HCT116 (cell line): ENCODE data around the gene WNT7B.

Source experiments
- CEBPB ChIP-seq: IDR thresholded peaks from 2 replicates; pipeline ENCODE4 v1.6.1; 2012; ENCODE audit warnings: low read depth
- CTCF ChIP-seq, 3 experiments: fragments of 200-600 bp in 1 of 3; sonication (generic) in 1 of 3; IDR thresholded peaks in 2 of 3; conservative IDR thresholded peaks in 1 of 3; 2 replicates each; pipeline ENCODE4 v1.5.1; 2012 to 2017; ENCODE audit warnings: low read depth in 2 of 3, low read length in 2 of 3, antibody characterized with exemption in 1 of 3, borderline replicate concordance in 1 of 3, control low read depth in 1 of 3, mild to moderate bottlenecking in 1 of 3, mixed read lengths in 1 of 3, mixed run types in 1 of 3, moderate library complexity in 1 of 3; ENCODE audit not compliant: insufficient read depth in 1 of 3
- EGR1 ChIP-seq: IDR thresholded peaks from 2 replicates; pipeline ENCODE4 v1.6.1; 2012; ENCODE audit warnings: low read depth
- EZH2 ChIP-seq: fragments of 200-600 bp; sonication (generic); IDR thresholded peaks from 2 replicates; pipeline ENCODE4 v1.6.1; 2017; ENCODE audit warnings: antibody characterized with exemption, mixed run types
- MAX ChIP-seq: IDR thresholded peaks from 2 replicates; pipeline ENCODE4 v1.6.1; 2012
- POLR2A ChIP-seq: IDR thresholded peaks from 2 replicates; pipeline ENCODE4 v1.7.0; 2011; ENCODE audit warnings: borderline replicate concordance; ENCODE audit not compliant: insufficient read depth, insufficient read length; ENCODE audit errors: extremely low read depth
- POLR2AphosphoS5 ChIP-seq: IDR thresholded peaks from 2 replicates; pipeline ENCODE4 v1.6.1; 2011; ENCODE audit warnings: mild to moderate bottlenecking, low read depth, low read length, moderate library complexity
- RAD21 ChIP-seq: IDR thresholded peaks from 2 replicates; pipeline ENCODE4 v1.6.1; 2012; ENCODE audit warnings: low read depth, mild to moderate bottlenecking
- REST ChIP-seq: IDR thresholded peaks from 2 replicates; pipeline ENCODE4 v1.6.1; 2012; ENCODE audit warnings: low read depth
- ZFX ChIP-seq: fragments of 450-650 bp; IDR thresholded peaks from 2 replicates; pipeline ENCODE4 v1.6.1; 2017
- TF ChIP-seq, protein P1 (sequence below): IDR thresholded peaks from 2 replicates; pipeline ENCODE4 v1.6.1; 2012

DNA sequence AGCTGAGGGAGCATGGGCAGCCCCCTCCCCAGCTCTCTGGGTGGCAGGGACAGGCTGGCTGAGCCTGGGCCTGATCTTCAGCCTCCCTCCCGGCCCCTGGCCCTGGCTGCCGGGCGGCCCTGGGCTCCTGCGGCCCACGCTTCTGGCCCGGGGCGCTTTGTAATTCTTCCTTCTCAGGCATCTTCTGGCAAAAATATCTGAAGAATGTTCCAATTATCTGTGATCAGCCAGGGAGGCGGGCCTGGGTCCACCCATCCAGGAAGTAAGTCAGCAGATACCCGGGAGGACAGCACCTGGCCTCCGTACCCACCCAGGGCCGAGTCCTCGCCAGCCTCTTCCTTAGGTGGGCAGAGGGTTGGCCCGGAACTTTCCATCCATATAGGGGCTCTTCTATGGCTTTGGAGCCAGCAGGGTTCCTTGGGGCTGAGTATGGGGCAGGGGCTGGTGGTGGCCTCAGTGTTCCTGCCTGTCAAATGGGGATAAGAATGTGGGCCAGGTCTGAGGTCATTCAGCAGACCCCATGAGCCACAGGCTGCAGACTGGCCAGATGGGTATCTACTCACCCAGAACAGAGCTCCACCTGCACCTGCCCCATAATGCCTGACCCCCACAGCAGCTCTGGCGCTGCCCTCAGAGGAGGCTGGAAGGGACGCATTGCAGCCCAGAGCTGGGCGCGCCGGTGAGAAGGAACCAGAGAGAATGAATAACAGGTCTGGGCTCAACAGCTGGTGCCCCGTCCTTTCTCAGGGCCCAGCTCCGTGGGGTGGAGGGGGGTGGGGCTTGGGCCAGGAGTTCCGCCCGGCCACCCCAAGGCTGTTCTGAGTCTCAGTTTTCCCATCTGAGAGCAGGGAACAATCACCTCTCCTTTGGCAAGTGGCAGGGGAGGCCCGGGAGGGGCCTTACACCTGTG is 16.2 kb downstream of the WNT7B start:
- no peak for TF ChIP-seq CTCF (IDR thresholded peaks at IDR 0.05 in 2 of 3, conservative IDR thresholded peaks at IDR 0.05 in 1 of 3; ENCODE audit: borderline replicate concordance in 1 of 3, insufficient read depth in 1 of 3, low read depth in 2 of 3, low read length in 2 of 3)
- no peak for TF ChIP-seq EZH2
- TF ChIP-seq POLR2A = no peak
- TF ChIP-seq EGR1 = no peak
- TF ChIP-seq ZFX = no peak
- no peak for TF ChIP-seq RAD21
- TF ChIP-seq REST = no peak
- TF ChIP-seq, protein P1, sequence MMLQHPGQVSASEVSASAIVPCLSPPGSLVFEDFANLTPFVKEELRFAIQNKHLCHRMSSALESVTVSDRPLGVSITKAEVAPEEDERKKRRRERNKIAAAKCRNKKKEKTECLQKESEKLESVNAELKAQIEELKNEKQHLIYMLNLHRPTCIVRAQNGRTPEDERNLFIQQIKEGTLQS = no peak
- TF ChIP-seq CEBPB = no peak
- no peak for TF ChIP-seq POLR2AphosphoS5
- TF ChIP-seq MAX = no peak
